ENCODE measurements around the gene FAM135A. TPM values are rescaled to one million over a fixed set of nuclear protein-coding genes. Genes with fewer than 3 reads are reported as not detected.
A peak's percentile ranks its signal among the peaks of the same experiment; 100 is the strongest.

FAM135A gene
- total and polyA plus RNA-seq, 9 of the 15 experiments (the other 6 are each of a cell fraction or from before 2014, with no cell fraction given) = 7.4 to 32.9 (median 19.2) TPM

DNA sequence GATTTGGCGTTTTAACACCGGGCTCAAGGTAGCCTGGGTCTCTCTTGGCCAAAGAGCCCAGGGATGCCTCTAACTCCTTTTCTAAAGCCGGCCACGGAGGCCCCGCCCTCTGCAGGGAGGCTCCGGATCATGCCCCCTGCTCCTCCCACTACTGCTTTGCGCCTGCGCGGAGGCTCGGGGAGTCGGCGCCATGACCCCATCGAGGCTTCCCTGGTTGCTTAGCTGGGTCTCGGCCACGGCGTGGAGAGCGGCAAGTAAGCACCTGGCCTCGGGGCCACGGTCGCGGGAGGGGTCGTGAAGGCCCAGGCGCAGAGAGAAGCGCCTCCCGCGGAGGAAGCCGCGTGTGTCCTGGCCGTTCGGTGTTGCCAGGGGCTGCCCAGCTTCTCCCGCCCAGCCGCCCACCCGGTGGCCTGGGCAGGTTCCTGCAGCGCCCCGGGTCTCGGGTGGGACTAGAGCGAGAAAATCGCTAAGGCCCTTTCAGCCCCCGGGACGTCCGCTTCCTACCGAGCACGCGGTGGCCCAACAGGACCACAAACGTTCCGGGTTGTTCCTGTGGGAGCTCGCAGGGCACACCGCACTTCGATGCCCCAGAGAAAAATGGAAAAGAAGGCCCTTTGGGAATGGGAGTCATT is 153.6 kb downstream of the FAM135A start, which contains the start of gene SDHAF4 (continued):
- no peak for TF ChIP-seq MTA1 (IDR thresholded peaks at IDR 0.05; ENCODE audit: borderline replicate concordance)
- TF ChIP-seq BRD9 (IDR thresholded peaks at IDR 0.05; ENCODE audit: low read depth, partially characterized antibody) = no peak
- TF ChIP-seq RBFOX2 (IDR thresholded peaks at IDR 0.05; ENCODE audit: low read depth, low read length) = peak; percentile 97

DNA sequence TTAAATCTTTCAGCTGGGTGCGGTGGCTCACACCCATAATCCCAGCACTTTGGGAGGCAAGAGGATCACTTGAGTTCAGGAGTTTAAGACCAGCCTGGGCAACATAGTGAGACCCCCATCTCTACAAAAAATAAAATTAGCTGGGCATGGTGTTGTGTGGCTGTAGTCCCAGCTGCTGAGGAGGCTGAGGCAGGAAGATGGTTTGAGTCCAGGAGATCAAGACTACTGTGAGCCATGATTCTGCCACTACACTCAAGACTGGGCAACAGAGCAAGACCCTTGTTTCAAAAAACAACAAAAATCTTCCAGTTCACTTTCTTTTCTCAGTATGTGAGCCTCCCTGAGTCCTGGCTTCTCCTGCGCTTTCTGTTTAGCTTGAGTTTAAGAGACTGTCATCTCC is 161.3 kb downstream of the FAM135A start:
- Histone ChIP-seq H3K36me3 (ENCODE audit: control insufficient read depth, insufficient read depth, low read length) (no peaks in the 10 kb centered on the region), H2AFZ (ENCODE audit: low read depth, low read length) (no peak overlapping the region), H3K9ac (ENCODE audit: insufficient read depth in 1 of 2, low read depth in 2 of 2, low read length in 2 of 2) (no peak overlapping the region), H3K9me1 (ENCODE audit: control insufficient read depth, insufficient read depth, low read length) (no peaks in the 10 kb centered on the region), H3K79me2 (ENCODE audit: control insufficient read depth, insufficient read depth, low read length) (no peaks in the 10 kb centered on the region), H3K4me3 (no peak overlapping the region), H4K20me1 (replicated peaks; ENCODE audit: control insufficient read depth, insufficient read depth, low read length) (no peaks in the 10 kb centered on the region; the same call in 1 of the 2 replicates), H3K4me2 (ENCODE audit: insufficient read depth, low read length) (no peak overlapping the region), H3K4me1 (replicated peaks in 1 of 2; ENCODE audit: control insufficient read depth in 2 of 2, insufficient read depth in 2 of 2, low read length in 2 of 2) (no peaks in the 10 kb centered on the region), H3K9me3 (replicated peaks; ENCODE audit: control insufficient read depth, insufficient read depth, low read depth, low read length) (no peaks in the 10 kb centered on the region), H3K27me3 (ENCODE audit: control insufficient read depth in 2 of 2, insufficient read depth in 2 of 2, low read length in 2 of 2) (peaks cover 0 to 3% of the 10 kb centered on the region in 2 experiments; a peak in 1 of 5 replicates), H3K27ac (ENCODE audit: extremely low read depth, low read depth, low read length) (no peak overlapping the region)
- in situ Hi-C loops (cut with MboI) (no loop called here), intact Hi-C loops (cut with micrococcal nuclease) (no loop called here)
- FAIRE-seq (no peak), DNase-seq (ENCODE audit: extremely low read depth in 1 of 4, low spot score in 3 of 4) (no peak), ATAC-seq (no peak)
- TF ChIP-seq RBM25 (IDR thresholded peaks at IDR 0.05; ENCODE audit: low read depth, low read length, severe bottlenecking) = peak; percentile 53
- TF ChIP-seq ZNF121 (CRISPR knock-in tag; conservative IDR thresholded peaks at IDR 0.05) = peak; percentile 96
- TF ChIP-seq TCFL5 (CRISPR knock-in tag; conservative IDR thresholded peaks at IDR 0.05) = no peak
- ChIA-PET CTCF (ENCODE audit: low intra/inter-chr PET ratio) (no interaction called here), POLR2A (interaction anchor here (0.6 to 1.7 kb wide), 2 partner anchors 8 to 31 kb away, joined by 5 to 8 read pairs; partner anchors contain the start of gene SDHAF4)
- WGBS (ENCODE audit: insufficient coverage, low coverage, missing lambda C conversion rate) = 50% methylated on average over 2 of the region's 2 CpGs
- BruUV-seq (replicated peaks) = no TSS peak
